K562 (cell line): Measurements from ENCODE around the gene SPTBN4. TPM values are rescaled to one million over a fixed set of nuclear protein-coding genes. Genes with fewer than 3 reads are reported as not detected.

Experiments used
- DPF2 ChIP-seq: fragments of 450-650 bp; IDR thresholded peaks from 2 replicates; pipeline ENCODE4 v1.6.1; 2016
- ZNF23 ChIP-seq: fragments of 250-450 bp; sonication (Bioruptor Pico); IDR thresholded peaks from 2 replicates; pipeline ENCODE4 v1.4.0; 2020; ENCODE audit warnings: mild to moderate bottlenecking
- polyA plus RNA-seq, 8 experiments: library from polyadenylated mRNA; depleted of rRNA in 4 of 8; stranded (reverse) in 5 of 8; unstranded in 3 of 8; fragments of >200 nt; fragmentation: Nextera tagmentation in 2 of 8; fragmentation: Illumina TruSeq in 1 of 8; extraction: Ambion mirVana in 2 of 8; extraction: Trizol in 1 of 8; gene quantifications; 2 replicates each; pipeline versions ENCODE4 v1.2.1 to v1.2.3, GENCODE V29; 2011 to 2014; ENCODE audit warnings: inconsistent platforms in 1 of 8, missing spikeins in 1 of 8
- total RNA-seq, 7 experiments: library from RNA; depleted of rRNA in 6 of 7; stranded (reverse); fragments of >200 nt in 6 of 7; fragmentation: Illumina TruSeq in 2 of 7; extraction: Trizol in 2 of 7; gene quantifications; 2 replicates each; pipeline versions ENCODE4 v1.2.1 to v1.2.3, GENCODE V29; 2011 to 2021; ENCODE audit warnings: low replicate concordance in 1 of 7
- TF ChIP-seq, protein P1 (sequence below), 3 experiments: fragments of 200-800 bp in 1 of 3; fragments of 250-450 bp in 1 of 3; fragments of 450-650 bp in 1 of 3; sonication (Bioruptor Pico) in 1 of 3; sonication (Bioruptor generic) in 1 of 3; formaldehyde crosslinking in 1 of 3; IDR thresholded peaks; 2 replicates each; pipeline versions ENCODE4 v1.6.1 to v1.8.0; 2016 to 2022; ENCODE audit warnings: mild to moderate bottlenecking in 2 of 3, missing genetic modification characterization in 2 of 3, missing compliant biosample characterization in 1 of 3, moderate library complexity in 1 of 3
- TF ChIP-seq, protein P2 (sequence below): fragments of 250-450 bp; sonication (Bioruptor Pico); IDR thresholded peaks from 2 replicates; pipeline ENCODE4 v1.8.0; 2021; ENCODE audit warnings: mild to moderate bottlenecking, moderate library complexity
- TF ChIP-seq, protein P3 (sequence below): sonication (generic); formaldehyde crosslinking; IDR thresholded peaks from 2 replicates; pipeline ENCODE4 v1.8.1; 2022; ENCODE audit warnings: missing genetic modification reagents

The SPTBN4 gene
- total and polyA plus RNA-seq, 9 of the 15 experiments (the other 6 are each of a cell fraction or from before 2014, with no cell fraction given) = 0.01 to 1.5 (median 0.86) TPM

DNA sequence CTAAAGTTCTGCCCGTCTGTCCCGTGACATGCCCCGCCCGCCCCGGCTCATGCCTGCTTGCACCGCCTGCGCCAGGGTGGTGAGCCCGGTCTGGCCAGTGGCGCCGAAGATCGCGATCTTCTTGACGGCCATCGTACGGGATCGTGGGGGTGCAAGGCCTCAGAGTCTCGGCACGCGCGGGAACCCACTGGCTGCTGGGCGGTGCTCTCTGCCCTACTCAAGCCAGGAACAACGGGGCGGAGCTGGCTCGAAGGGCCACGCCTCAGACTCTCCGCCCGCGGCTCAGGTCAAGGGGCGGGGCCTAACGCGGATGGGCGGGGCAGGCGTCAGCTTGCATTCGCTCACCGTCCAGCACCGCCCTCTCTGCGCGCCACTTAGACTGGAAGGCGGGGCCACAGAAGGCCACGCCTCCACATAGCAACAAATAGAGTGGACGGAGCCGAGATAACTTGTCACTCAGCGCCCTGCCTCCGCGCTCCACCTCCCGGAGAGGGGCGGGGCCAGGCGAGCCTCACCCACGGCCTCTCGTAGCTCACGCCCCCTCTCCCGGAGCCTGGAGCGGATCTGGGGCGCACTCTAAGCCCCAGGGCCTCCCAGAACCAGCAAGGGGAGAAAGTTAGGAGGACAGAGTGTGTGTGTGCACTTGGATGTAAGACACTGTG, 1.1 kb upstream of the SPTBN4 start, which contains the start of gene BLVRB (continued):
- TF ChIP-seq, protein P1, sequence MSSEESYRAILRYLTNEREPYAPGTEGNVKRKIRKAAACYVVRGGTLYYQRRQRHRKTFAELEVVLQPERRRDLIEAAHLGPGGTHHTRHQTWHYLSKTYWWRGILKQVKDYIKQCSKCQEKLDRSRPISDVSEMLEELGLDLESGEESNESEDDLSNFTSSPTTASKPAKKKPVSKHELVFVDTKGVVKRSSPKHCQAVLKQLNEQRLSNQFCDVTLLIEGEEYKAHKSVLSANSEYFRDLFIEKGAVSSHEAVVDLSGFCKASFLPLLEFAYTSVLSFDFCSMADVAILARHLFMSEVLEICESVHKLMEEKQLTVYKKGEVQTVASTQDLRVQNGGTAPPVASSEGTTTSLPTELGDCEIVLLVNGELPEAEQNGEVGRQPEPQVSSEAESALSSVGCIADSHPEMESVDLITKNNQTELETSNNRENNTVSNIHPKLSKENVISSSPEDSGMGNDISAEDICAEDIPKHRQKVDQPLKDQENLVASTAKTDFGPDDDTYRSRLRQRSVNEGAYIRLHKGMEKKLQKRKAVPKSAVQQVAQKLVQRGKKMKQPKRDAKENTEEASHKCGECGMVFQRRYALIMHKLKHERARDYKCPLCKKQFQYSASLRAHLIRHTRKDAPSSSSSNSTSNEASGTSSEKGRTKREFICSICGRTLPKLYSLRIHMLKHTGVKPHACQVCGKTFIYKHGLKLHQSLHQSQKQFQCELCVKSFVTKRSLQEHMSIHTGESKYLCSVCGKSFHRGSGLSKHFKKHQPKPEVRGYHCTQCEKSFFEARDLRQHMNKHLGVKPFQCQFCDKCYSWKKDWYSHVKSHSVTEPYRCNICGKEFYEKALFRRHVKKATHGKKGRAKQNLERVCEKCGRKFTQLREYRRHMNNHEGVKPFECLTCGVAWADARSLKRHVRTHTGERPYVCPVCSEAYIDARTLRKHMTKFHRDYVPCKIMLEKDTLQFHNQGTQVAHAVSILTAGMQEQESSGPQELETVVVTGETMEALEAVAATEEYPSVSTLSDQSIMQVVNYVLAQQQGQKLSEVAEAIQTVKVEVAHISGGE (CRISPR knock-in tag; IDR thresholded peaks at IDR 0.05) = no peak
- TF ChIP-seq DPF2 (no peak), ZNF23 (CRISPR knock-in tag) (no peak)
- TF ChIP-seq, protein P2, sequence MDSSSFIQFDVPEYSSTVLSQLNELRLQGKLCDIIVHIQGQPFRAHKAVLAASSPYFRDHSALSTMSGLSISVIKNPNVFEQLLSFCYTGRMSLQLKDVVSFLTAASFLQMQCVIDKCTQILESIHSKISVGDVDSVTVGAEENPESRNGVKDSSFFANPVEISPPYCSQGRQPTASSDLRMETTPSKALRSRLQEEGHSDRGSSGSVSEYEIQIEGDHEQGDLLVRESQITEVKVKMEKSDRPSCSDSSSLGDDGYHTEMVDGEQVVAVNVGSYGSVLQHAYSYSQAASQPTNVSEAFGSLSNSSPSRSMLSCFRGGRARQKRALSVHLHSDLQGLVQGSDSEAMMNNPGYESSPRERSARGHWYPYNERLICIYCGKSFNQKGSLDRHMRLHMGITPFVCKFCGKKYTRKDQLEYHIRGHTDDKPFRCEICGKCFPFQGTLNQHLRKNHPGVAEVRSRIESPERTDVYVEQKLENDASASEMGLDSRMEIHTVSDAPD = no peak
- TF ChIP-seq, protein P3, sequence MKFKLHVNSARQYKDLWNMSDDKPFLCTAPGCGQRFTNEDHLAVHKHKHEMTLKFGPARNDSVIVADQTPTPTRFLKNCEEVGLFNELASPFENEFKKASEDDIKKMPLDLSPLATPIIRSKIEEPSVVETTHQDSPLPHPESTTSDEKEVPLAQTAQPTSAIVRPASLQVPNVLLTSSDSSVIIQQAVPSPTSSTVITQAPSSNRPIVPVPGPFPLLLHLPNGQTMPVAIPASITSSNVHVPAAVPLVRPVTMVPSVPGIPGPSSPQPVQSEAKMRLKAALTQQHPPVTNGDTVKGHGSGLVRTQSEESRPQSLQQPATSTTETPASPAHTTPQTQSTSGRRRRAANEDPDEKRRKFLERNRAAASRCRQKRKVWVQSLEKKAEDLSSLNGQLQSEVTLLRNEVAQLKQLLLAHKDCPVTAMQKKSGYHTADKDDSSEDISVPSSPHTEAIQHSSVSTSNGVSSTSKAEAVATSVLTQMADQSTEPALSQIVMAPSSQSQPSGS (CRISPR knock-in tag) = no peak
